H1 (cell line): ENCODE measurements around the gene TIMM29. TPM values are rescaled to one million over a fixed set of nuclear protein-coding genes. Genes with fewer than 3 reads are reported as not detected.

Source experiments
- CTCF ChIA-PET: fragments of 300-600 bp; sonication (Branson Sonifier 250); formaldehyde crosslinking; loops from one replicate; lab custom pipeline; 2021; ENCODE audit not compliant: partially characterized antibody; lab: Charles Lee
- POLR2A ChIA-PET: fragments of 300-600 bp; sonication (Branson Sonifier 250); formaldehyde crosslinking; loops from one replicate; lab custom pipeline; 2021; ENCODE audit warnings: inconsistent platforms; ENCODE audit not compliant: partially characterized antibody; lab: Charles Lee
- DNase-seq, 2 experiments: peaks; one replicate each; pipeline versions ENCODE4 v3.0.0 to v3.0.0-alpha.2; 2010 to 2022; ENCODE audit warnings: low spot score in 2 of 2, low read depth in 1 of 2, mixed read lengths in 1 of 2
- FAIRE-seq: peaks from 2 replicates; lab custom pipeline; 2011; peaks lifted over from hg19 to GRCh38; lab: Jason Lieb, UNC
- H2AFZ ChIP-seq: 2 replicates; pipeline ENCODE4 v1.8.1; 2012; ENCODE audit warnings: low read length, inconsistent platforms
- H2AK5ac ChIP-seq: 2 replicates; pipeline ENCODE4 v1.6.1; 2013; ENCODE audit warnings: low read depth, low read length
- H2BK120ac ChIP-seq: replicated peaks from 2 replicates; pipeline ENCODE3; 2013; ENCODE audit warnings: low read depth, low read length, inconsistent platforms
- H2BK12ac ChIP-seq: 2 replicates; pipeline ENCODE4 v1.6.1; 2013; ENCODE audit warnings: low read depth, low read length
- H2BK15ac ChIP-seq: 2 replicates; pipeline ENCODE4 v1.6.1; 2013; ENCODE audit warnings: low read length
- H2BK20ac ChIP-seq: 2 replicates; pipeline ENCODE4 v1.6.1; 2013; ENCODE audit warnings: low read length
- H2BK5ac ChIP-seq: 2 replicates; pipeline ENCODE4 v1.6.1; 2013; ENCODE audit warnings: low read depth, low read length
- H3K14ac ChIP-seq: 2 replicates; pipeline ENCODE4 v1.6.1; 2013; ENCODE audit warnings: inconsistent platforms; ENCODE audit not compliant: insufficient read length
- H3K18ac ChIP-seq: 2 replicates; pipeline ENCODE4 v1.6.1; 2013; ENCODE audit warnings: low read length; ENCODE audit errors: extremely low read depth
- H3K23ac ChIP-seq: 2 replicates; pipeline ENCODE4 v1.6.1; 2013; ENCODE audit warnings: inconsistent platforms; ENCODE audit not compliant: insufficient read length
- H3K23me2 ChIP-seq: 2 replicates; pipeline ENCODE4 v1.6.1; 2013; ENCODE audit warnings: low read depth, low read length
- H3K27ac ChIP-seq: 2 replicates; pipeline ENCODE4 v1.6.1; 2011; ENCODE audit warnings: low read depth, low read length, inconsistent platforms
- H3K27me3 ChIP-seq, 4 experiments: replicated peaks in 1 of 4; 1 replicate in 1 of 4; 2 replicates in 3 of 4; pipeline versions ENCODE4 v1.6.1 to v1.8.1; 2011 to 2013; ENCODE audit warnings: low read length in 3 of 4, mild to moderate bottlenecking in 3 of 4, inconsistent platforms in 2 of 4, mixed read lengths in 2 of 4, moderate library complexity in 1 of 4; ENCODE audit not compliant: control insufficient read depth in 3 of 4, insufficient read depth in 3 of 4; ENCODE audit errors: extremely low read depth in 1 of 4
- H3K36me3 ChIP-seq, 4 experiments: 2 replicates each; pipeline versions ENCODE4 v1.6.1 to v1.8.1; 2011 to 2013; ENCODE audit warnings: mild to moderate bottlenecking in 4 of 4, low read length in 3 of 4, moderate library complexity in 2 of 4, control low read depth in 1 of 4, inconsistent platforms in 1 of 4; ENCODE audit not compliant: insufficient read depth in 4 of 4, control insufficient read depth in 2 of 4
- H3K4ac ChIP-seq: replicated peaks from 2 replicates; pipeline ENCODE3; 2013; ENCODE audit warnings: low read length, low read depth, mixed read lengths, inconsistent platforms; ENCODE audit not compliant: insufficient read length
- H3K4me1 ChIP-seq, 4 experiments: replicated peaks in 1 of 4; 1 replicate in 1 of 4; 2 replicates in 3 of 4; pipeline versions ENCODE4 v1.6.1 to v1.8.1; 2011 to 2013; ENCODE audit warnings: low read length in 3 of 4, inconsistent platforms in 2 of 4, mixed read lengths in 1 of 4; ENCODE audit not compliant: insufficient read depth in 4 of 4, control insufficient read depth in 3 of 4
- H3K4me2 ChIP-seq, 2 experiments: 2 replicates each; pipeline versions ENCODE4 v1.6.1 to v1.8.1; 2011 to 2013; ENCODE audit warnings: low read depth in 2 of 2, low read length in 2 of 2, control low read depth in 1 of 2, inconsistent platforms in 1 of 2, mild to moderate bottlenecking in 1 of 2; ENCODE audit not compliant: insufficient read depth in 1 of 2
- H3K4me3 ChIP-seq, 4 experiments: fragments of 200-600, 300-600 bp in 1 of 4; sonication (generic), shearing (Covaris generic), sonication (Bioruptor Twin) in 1 of 4; 2 replicates each; pipeline versions ENCODE4 v1.5.1 to v1.8.1; 2011 to 2016; ENCODE audit warnings: low read length in 4 of 4, low read depth in 3 of 4, control low read depth in 2 of 4, inconsistent platforms in 2 of 4, mild to moderate bottlenecking in 2 of 4, mixed read lengths in 1 of 4, moderate library complexity in 1 of 4; ENCODE audit not compliant: insufficient read depth in 2 of 4; ENCODE audit errors: extremely low read depth in 1 of 4
- H3K56ac ChIP-seq: replicated peaks from 2 replicates; pipeline ENCODE3; 2013; ENCODE audit warnings: low read depth, mild to moderate bottlenecking, mixed read lengths, low read length, inconsistent platforms; ENCODE audit not compliant: insufficient read length
- H3K79me1 ChIP-seq: 2 replicates; pipeline ENCODE4 v1.6.1; 2013; ENCODE audit warnings: low read depth, low read length, control low read depth
- H3K79me2 ChIP-seq, 2 experiments: 2 replicates each; pipeline versions ENCODE4 v1.6.1 to v1.8.1; 2012 to 2013; ENCODE audit warnings: low read length in 2 of 2, mild to moderate bottlenecking in 2 of 2, inconsistent platforms in 1 of 2; ENCODE audit not compliant: insufficient read depth in 2 of 2, control insufficient read depth in 1 of 2
- H3K9ac ChIP-seq, 4 experiments: replicated peaks in 1 of 4; 1 replicate in 1 of 4; 2 replicates in 3 of 4; pipeline versions ENCODE4 v1.6.1 to v1.8.1; 2011 to 2013; ENCODE audit warnings: low read depth in 3 of 4, low read length in 3 of 4, control low read depth in 2 of 4, mild to moderate bottlenecking in 2 of 4, moderate library complexity in 2 of 4, inconsistent platforms in 1 of 4; ENCODE audit errors: extremely low read depth in 1 of 4
- H3K9me3 ChIP-seq, 2 experiments: 2 replicates each; pipeline versions ENCODE4 v1.6.1 to v1.8.1; 2012 to 2013; ENCODE audit warnings: mild to moderate bottlenecking in 2 of 2, moderate library complexity in 2 of 2, control low read depth in 1 of 2, inconsistent platforms in 1 of 2, low read depth in 1 of 2, low read length in 1 of 2, mixed read lengths in 1 of 2; ENCODE audit not compliant: insufficient read depth in 2 of 2
- H4K20me1 ChIP-seq, 2 experiments: replicated peaks in 1 of 2; 2 replicates each; pipeline versions ENCODE3 to v1.8.1; 2011 to 2013; ENCODE audit warnings: inconsistent platforms in 2 of 2, low read length in 2 of 2, mild to moderate bottlenecking in 1 of 2; ENCODE audit not compliant: insufficient read depth in 2 of 2, control insufficient read depth in 1 of 2
- H4K5ac ChIP-seq: 2 replicates; pipeline ENCODE4 v1.6.1; 2013; ENCODE audit warnings: low read length, low read depth, mixed read lengths, inconsistent platforms; ENCODE audit not compliant: insufficient read length
- H4K8ac ChIP-seq: 2 replicates; pipeline ENCODE4 v1.8.0; 2013; ENCODE audit warnings: mild to moderate bottlenecking, moderate library complexity, low read length, inconsistent platforms; ENCODE audit not compliant: insufficient read depth; ENCODE audit errors: extremely low read depth
- H4K91ac ChIP-seq: replicated peaks from 2 replicates; pipeline ENCODE3; 2013; ENCODE audit warnings: low read length, mixed read lengths, inconsistent platforms; ENCODE audit not compliant: insufficient read length
- MAX ChIP-seq: IDR thresholded peaks from 2 replicates; pipeline ENCODE4 v1.6.1; 2012; ENCODE audit warnings: inconsistent platforms
- RXRA ChIP-seq: IDR thresholded peaks from 2 replicates; pipeline ENCODE4 v1.6.1; 2011; ENCODE audit warnings: low read depth, mild to moderate bottlenecking, low read length, moderate library complexity; ENCODE audit not compliant: insufficient read depth
- WGBS, 2 experiments: shearing (Covaris generic) in 1 of 2; methylation state at CpG; one replicate each; pipeline versions ENCODE4 v1.1.6 to v1.1.7; 2013 to 2015; ENCODE audit warnings: low lambda C conversion rate in 2 of 2, mixed read lengths in 2 of 2, inconsistent platforms in 1 of 2, low coverage in 1 of 2, missing lambda C conversion rate in 1 of 2; ENCODE audit not compliant: insufficient replicate concordance in 2 of 2, insufficient coverage in 1 of 2, insufficient read length in 1 of 2; ENCODE audit errors: extremely low coverage in 1 of 2, missing lambda C conversion rate in 1 of 2; 5-methylcytosine and 5-hydroxymethylcytosine counted together
- polyA plus RNA-seq, 7 experiments: library from polyadenylated mRNA; depleted of rRNA in 3 of 7; stranded (reverse) in 5 of 7; unstranded in 2 of 7; fragments of >200 nt in 5 of 7; fragments of 200-250 nt in 2 of 7; gene quantifications; 1 replicate in 5 of 7; 2 replicates in 1 of 7; 4 replicates in 1 of 7; pipeline versions ENCODE4 v1.2.1 to v1.2.3, GENCODE V29; 2011 to 2013; ENCODE audit warnings: missing spikeins in 2 of 7, mixed read lengths in 2 of 7
- total RNA-seq: library from RNA; stranded (reverse); fragmentation: NEBNext Ultra II Directional; extraction: Animal tissue kit (Norgen Biotek cat#: 25700); gene quantifications from 2 replicates; pipeline ENCODE4 v1.2.1, GENCODE V29; 2021

Gene TIMM29
- total and polyA plus RNA-seq, 2 of the 8 experiments (the other 6 are each of a cell fraction or from before 2014, with no cell fraction given): 15.9 to 24.0 TPM

- Histone ChIP-seq H3K14ac (no peak overlapping the region), H3K4ac (peak overlapping the region; percentile 61), H3K4me1 (peaks cover 22 to 51% (median 42%) of the 10 kb centered on the region in 4 experiments), H3K79me1 (peaks cover 27% of the 10 kb centered on the region), H4K91ac (peak overlapping the region; percentile 61), H3K9me3 (no peaks in the 10 kb centered on the region), H2BK12ac (peak overlapping the region; percentile 97; the same call in 1 of the 2 replicates), H2AFZ (no peak overlapping the region), H2BK20ac (peak overlapping the region; percentile 75), H2AK5ac (peak overlapping the region; percentile 97), H2BK15ac (peak overlapping the region; percentile 95; the same call in 1 of the 2 replicates), H2BK5ac (peak overlapping the region; percentile 95), H3K79me2 (peaks cover 0 to 77% of the 10 kb centered on the region in 2 experiments; a peak in 2 of 4 replicates), H3K27me3 (no peaks in the 10 kb centered on the region), H3K27ac (peak overlapping the region; percentile 65), H3K23ac (no peak overlapping the region), H3K4me3 (peak overlapping the region in 1 of 4 experiments; percentile 37; a peak in 2 of 8 replicates), H4K5ac (peak overlapping the region; percentile 70), H4K8ac (peak overlapping the region; percentile 46), H4K20me1 (peaks cover 0 to 12% of the 10 kb centered on the region in 2 experiments), H3K4me2 (peak overlapping the region; percentile 56 to 61), H3K18ac (peak overlapping the region; percentile 93), H2BK120ac (peak overlapping the region; percentile 36), H3K9ac (peak overlapping the region in 3 of 4 experiments; percentile 16 to 38 (median 38); a peak in 4 of 7 replicates), H3K36me3 (no peaks in the 10 kb centered on the region), H3K56ac (no peak overlapping the region), H3K23me2 (no peaks in the 10 kb centered on the region)
- TF ChIP-seq RXRA (no peak), MAX (peak; percentile 9; the same call in 1 of the 2 replicates)
- no peak for DNase-seq
- no peak for FAIRE-seq
- ChIA-PET POLR2A (interaction anchor here (0.6 to 6.8 kb wide), 12 partner anchors 9 to 153 kb away, joined by 3 to 72 read pairs (median 7); partner anchors contain the start of genes CARM1 and TMED1), CTCF (interaction anchor here (0.6 to 11.7 kb wide), 18 partner anchors 9 to 177 kb away, joined by 3 to 103 read pairs (median 3); partner anchors contain the start of genes CARM1 and TMED1)
- 75% methylated on average over 9 of the region's 9 CpGs; no CpG with 5 or more reads in 1 of the 2 experiments for WGBS, 2 experiments
Measured at GRCh38 chr19:10887616-10888367, 40.8 kb upstream of the TIMM29 start.
